Stimulated activated CD4-positive, alpha-beta T cell treated with anti-CD3 and anti-CD28 coated beads, Interleukin-1b, Interleukin-23, amount 100 ng/mL, for 4 hours (primary cell): ENCODE results near the gene ATCAY.
"Not testable (repeated sequence)": the region's sequence is repeated elsewhere in the genome, so short reads cannot be mapped to it uniquely, and the experiment has no call there.

Source experiments
- DNase-seq, 2 donors: peaks; one replicate each; pipeline ENCODE4 v3.0.0-alpha.2; 2020; ENCODE audit warnings: low read depth in 2 of 2

ATCAY gene

GRCh38 chr19:3902317-3902973, 22.0 kb downstream of the ATCAY start:
- DNase-seq, result no peak

- DNase-seq, result no peak
Measured at GRCh38 chr19:3904233-3904632, 23.7 kb downstream of the ATCAY start.

GRCh38 chr19:3907626-3908265, 27.3 kb downstream of the ATCAY start:
- no peak for DNase-seq

GRCh38 chr19:3908266-3909054, 28.0 kb downstream of the ATCAY start:
- DNase-seq, result no peak

GRCh38 chr19:3910105-3910504, 29.6 kb downstream of the ATCAY start:
- DNase-seq, result no peak

GRCh38 chr19:3914199-3914598, 33.7 kb downstream of the ATCAY start:
- DNase-seq, result no peak

- no peak for DNase-seq
Measured at GRCh38 chr19:3916033-3916432, 35.5 kb downstream of the ATCAY start.

- no peak for DNase-seq
Measured at GRCh38 chr19:3919793-3920192, 39.3 kb downstream of the ATCAY start.

GRCh38 chr19:3923096-3923758, 42.7 kb downstream of the ATCAY start:
- DNase-seq, result no peak

- no peak for DNase-seq
Measured at GRCh38 chr19:3923912-3924311, 43.4 kb downstream of the ATCAY start.

GRCh38 chr19:3931041-3931440, 50.6 kb downstream of the ATCAY start:
- no peak for DNase-seq

- DNase-seq, result no peak
Measured at GRCh38 chr19:3932931-3933810, 52.7 kb downstream of the ATCAY start, which contains the start of gene NMRK2. TSS of gene NMRK2 (plus strand) at chr19:3933069. CDS start at chr19:3933672, 603 bp downstream.

- no peak for DNase-seq
Measured at GRCh38 chr19:3936506-3937442, 56.3 kb downstream of the ATCAY start.

GRCh38 chr19:3938300-3938950, 57.9 kb downstream of the ATCAY start:
- not testable (repeated sequence) for DNase-seq

- no peak for DNase-seq
Measured at GRCh38 chr19:3942790-3943409, 62.4 kb downstream of the ATCAY start.

- no peak for DNase-seq
Measured at GRCh38 chr19:3944018-3944721, 63.7 kb downstream of the ATCAY start.

- DNase-seq, result no peak
Measured at GRCh38 chr19:3945838-3946237, 65.4 kb downstream of the ATCAY start.

- not testable (repeated sequence) for DNase-seq
Measured at GRCh38 chr19:3947316-3947933, 66.9 kb downstream of the ATCAY start.
